GM12875 (cell line): Measurements from ENCODE around the gene POFUT2.

ENCODE experiments used
- H3K4me3 ChIP-seq: one replicate; pipeline ENCODE4 v1.5.1; 2011; ENCODE audit warnings: low read depth, low read length, control low read depth
- TF ChIP-seq, protein P1 (sequence below): IDR thresholded peaks from 2 replicates; pipeline ENCODE4 v1.5.1; 2011; ENCODE audit warnings: low read depth, mild to moderate bottlenecking, control low read depth, inconsistent platforms, low read length, moderate library complexity, borderline replicate concordance; ENCODE audit not compliant: insufficient read depth

Gene POFUT2

GRCh38 chr21:45293726-45294401 is 6.2 kb upstream of the POFUT2 start:
- TF ChIP-seq, protein P1, sequence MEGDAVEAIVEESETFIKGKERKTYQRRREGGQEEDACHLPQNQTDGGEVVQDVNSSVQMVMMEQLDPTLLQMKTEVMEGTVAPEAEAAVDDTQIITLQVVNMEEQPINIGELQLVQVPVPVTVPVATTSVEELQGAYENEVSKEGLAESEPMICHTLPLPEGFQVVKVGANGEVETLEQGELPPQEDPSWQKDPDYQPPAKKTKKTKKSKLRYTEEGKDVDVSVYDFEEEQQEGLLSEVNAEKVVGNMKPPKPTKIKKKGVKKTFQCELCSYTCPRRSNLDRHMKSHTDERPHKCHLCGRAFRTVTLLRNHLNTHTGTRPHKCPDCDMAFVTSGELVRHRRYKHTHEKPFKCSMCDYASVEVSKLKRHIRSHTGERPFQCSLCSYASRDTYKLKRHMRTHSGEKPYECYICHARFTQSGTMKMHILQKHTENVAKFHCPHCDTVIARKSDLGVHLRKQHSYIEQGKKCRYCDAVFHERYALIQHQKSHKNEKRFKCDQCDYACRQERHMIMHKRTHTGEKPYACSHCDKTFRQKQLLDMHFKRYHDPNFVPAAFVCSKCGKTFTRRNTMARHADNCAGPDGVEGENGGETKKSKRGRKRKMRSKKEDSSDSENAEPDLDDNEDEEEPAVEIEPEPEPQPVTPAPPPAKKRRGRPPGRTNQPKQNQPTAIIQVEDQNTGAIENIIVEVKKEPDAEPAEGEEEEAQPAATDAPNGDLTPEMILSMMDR = no peak
- no peak overlapping the region for H3K4me3 ChIP-seq

- TF ChIP-seq, protein P1 = no peak
- no peak overlapping the region for H3K4me3 ChIP-seq
Observed at GRCh38 chr21:45293220-45293725, 5.6 kb upstream of the POFUT2 start.

DNA sequence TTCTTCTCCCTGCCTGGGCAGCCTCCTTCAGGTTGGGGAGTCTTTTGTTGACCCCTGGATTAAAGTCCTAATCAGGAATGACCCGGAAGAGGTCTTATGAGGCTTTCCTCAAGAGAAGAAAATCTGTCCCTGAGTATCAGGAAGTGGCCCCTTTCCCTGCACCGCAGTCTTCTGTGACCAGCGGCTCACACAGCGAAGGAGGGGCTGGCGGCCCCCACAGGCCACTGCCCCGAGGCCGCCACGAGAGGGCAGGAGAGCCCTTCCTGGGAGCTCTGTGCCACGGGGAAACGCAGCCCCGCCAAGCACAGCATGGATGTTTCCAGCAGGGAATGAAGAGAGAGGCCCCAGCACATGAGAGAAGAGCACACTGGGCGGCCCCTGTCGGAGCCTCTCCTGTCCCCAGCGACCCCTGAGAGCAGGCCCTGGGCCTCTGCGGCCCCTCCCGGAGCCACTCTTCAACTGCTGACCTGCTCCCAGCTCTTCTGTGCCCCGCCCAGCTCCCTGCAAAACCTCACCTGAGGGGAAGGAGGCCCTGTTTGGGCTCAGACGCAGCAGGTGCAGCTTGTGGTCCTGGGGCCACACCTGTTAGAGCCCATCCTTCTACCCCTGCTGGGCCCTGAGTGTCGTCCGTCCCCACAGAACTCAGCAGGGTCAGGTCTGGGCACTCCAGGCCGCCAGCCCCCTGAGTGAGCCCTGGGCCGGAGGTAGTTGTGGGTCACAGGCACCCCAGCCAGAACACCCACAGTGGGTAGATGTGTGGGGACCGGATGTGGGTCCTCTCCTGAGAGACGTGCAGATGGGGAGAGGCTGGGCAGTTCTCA is 4.9 kb upstream of the POFUT2 start:
- no peak overlapping the region for H3K4me3 ChIP-seq
- TF ChIP-seq, protein P1 = peak; percentile 90

- TF ChIP-seq, protein P1 = no peak
- no peak overlapping the region for H3K4me3 ChIP-seq
Observed at GRCh38 chr21:45291613-45292398, 4.1 kb upstream of the POFUT2 start.

DNA sequence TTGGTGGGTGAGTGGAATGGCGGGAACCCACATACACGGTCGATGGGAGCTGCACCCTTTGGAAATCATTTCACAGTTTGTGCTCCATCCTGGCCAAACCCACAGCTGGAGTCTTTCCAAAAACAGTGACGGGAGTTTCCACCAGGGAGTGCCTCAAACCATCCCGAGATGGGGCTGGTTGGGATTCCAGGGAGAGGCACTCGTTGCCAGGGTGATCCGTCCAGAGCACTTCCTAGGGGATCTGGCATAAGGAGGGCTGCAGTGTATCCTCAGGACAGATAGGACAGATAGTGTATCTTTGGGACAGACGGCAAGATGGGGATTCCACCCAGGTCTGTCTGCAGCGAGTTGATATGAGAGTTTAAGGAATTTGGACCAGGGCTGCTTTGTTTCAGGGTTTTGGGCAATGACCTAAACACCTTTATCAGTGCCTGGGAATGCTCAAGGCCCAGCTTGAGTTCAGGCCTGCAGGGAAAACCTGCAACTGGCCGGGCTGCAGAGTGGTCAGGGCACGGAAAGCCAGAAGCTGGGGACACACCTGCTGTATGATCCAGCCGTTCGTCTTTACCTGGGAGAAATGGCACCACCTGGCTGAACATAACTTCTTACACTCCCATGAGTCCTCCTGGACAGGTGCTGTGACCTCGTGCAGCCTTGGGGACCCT is 3.4 kb upstream of the POFUT2 start:
- H3K4me3 ChIP-seq = no peak overlapping the region
- TF ChIP-seq, protein P1 = no peak

GRCh38 chr21:45289655-45290515 is 2.2 kb upstream of the POFUT2 start:
- H3K4me3 ChIP-seq = no peak overlapping the region
- TF ChIP-seq, protein P1 = no peak
